Left renal pelvis (tissue), 4 donors: ENCODE data around the gene GRIP2. TPM values are rescaled to one million over a fixed set of nuclear protein-coding genes. Genes with fewer than 3 reads are reported as not detected.

Experiments used
- DNase-seq, 4 donors: peaks; one replicate each; pipeline ENCODE4 v3.0.0-alpha.2; 2013; ENCODE audit warnings: low read depth in 4 of 4, low spot score in 3 of 4
- polyA plus RNA-seq, 4 donors: library from polyadenylated mRNA; unstranded; fragments of 120-200 nt; gene quantifications; one replicate each; pipeline ENCODE4 v1.2.1, GENCODE V29; 2013; ENCODE audit not compliant: insufficient read length in 4 of 4

The GRIP2 gene
- polyA plus RNA-seq, 4 donors: 0.68 to 1.5 (median 1.4) TPM

- DNase-seq: no peak
Observed at GRCh38 chr3:14457999-14458398, 82.1 kb downstream of the GRIP2 start.

- DNase-seq: no peak
Observed at GRCh38 chr3:14457481-14457880, 82.7 kb downstream of the GRIP2 start.

- no peak for DNase-seq
Observed at GRCh38 chr3:14456794-14457193, 83.3 kb downstream of the GRIP2 start.

GRCh38 chr3:14455571-14456317, 84.4 kb downstream of the GRIP2 start:
- no peak for DNase-seq

GRCh38 chr3:14454639-14455310, 85.4 kb downstream of the GRIP2 start:
- no peak for DNase-seq

- DNase-seq: no peak
Observed at GRCh38 chr3:14453876-14454638, 86.1 kb downstream of the GRIP2 start.

GRCh38 chr3:14452740-14453710, 87.1 kb downstream of the GRIP2 start:
- DNase-seq: peak in 3 of 4 donors; percentile 74 to 79 (median 76)

- DNase-seq: no peak
Observed at GRCh38 chr3:14451844-14452739, 88.0 kb downstream of the GRIP2 start.

GRCh38 chr3:14450922-14451606, 89.1 kb downstream of the GRIP2 start:
- no peak for DNase-seq

GRCh38 chr3:14450506-14450905, 89.6 kb downstream of the GRIP2 start:
- DNase-seq: no peak

- no peak for DNase-seq
Observed at GRCh38 chr3:14448756-14449727, 91.1 kb downstream of the GRIP2 start.

GRCh38 chr3:14448063-14448462, 92.1 kb downstream of the GRIP2 start:
- no peak for DNase-seq

GRCh38 chr3:14446988-14447570, 93.1 kb downstream of the GRIP2 start:
- DNase-seq: no peak

GRCh38 chr3:14445773-14446172, 94.4 kb downstream of the GRIP2 start:
- no peak for DNase-seq

GRCh38 chr3:14444380-14444779, 95.8 kb downstream of the GRIP2 start:
- no peak for DNase-seq

GRCh38 chr3:14441920-14442300, 98.2 kb downstream of the GRIP2 start:
- no peak for DNase-seq

- no peak for DNase-seq
Observed at GRCh38 chr3:14441240-14441919, 98.8 kb downstream of the GRIP2 start.
